IMR-90 (cell line): ENCODE results near the gene ACOXL. TPM values are rescaled to one million over a fixed set of nuclear protein-coding genes. Genes with fewer than 3 reads are reported as not detected.

ENCODE experiments used
- ATAC-seq: fragments of 200-7000 bp; cut with Tn5 transposase; 2 replicates; pipeline ENCODE4 v1.9.1; 2020; ENCODE audit warnings: low read depth, mild to moderate bottlenecking, moderate library complexity
- BruUV-seq: library from RNA; stranded (reverse); fragments of 400-500 nt; replicated peaks from 2 replicates; lab custom pipeline; 2021; lab: Mats Ljungman, UMichigan
- CTCF ChIA-PET: fragments of 300-600 bp; formaldehyde crosslinking; extraction: SDS; loops from one replicate; lab custom pipeline; 2021; ENCODE audit warnings: antibody characterized with exemption; lab: Yijun Ruan, JAX
- POLR2A ChIA-PET: fragments of 300-600 bp; sonication (Branson Sonifier 250); formaldehyde crosslinking; loops from one replicate; lab custom pipeline; 2022; ENCODE audit warnings: antibody characterized with exemption; ENCODE audit not compliant: unreplicated experiment; lab: Charles Lee
- DNase-seq: peaks from one replicate; pipeline ENCODE4 v3.0.0; 2013
- H2AFZ ChIP-seq: replicated peaks from 2 replicates; pipeline ENCODE3; 2013; ENCODE audit warnings: low read length, mild to moderate bottlenecking; ENCODE audit not compliant: poor library complexity
- H2AK5ac ChIP-seq: 2 replicates; pipeline ENCODE4 v1.6.1; 2013; ENCODE audit warnings: low read depth, low read length, inconsistent platforms
- H2AK9ac ChIP-seq: replicated peaks from 2 replicates; pipeline ENCODE3; 2013; ENCODE audit warnings: mild to moderate bottlenecking, low read depth, low read length, moderate library complexity; ENCODE audit not compliant: poor library complexity
- H2BK120ac ChIP-seq: 2 replicates; pipeline ENCODE4 v1.6.1; 2013; ENCODE audit warnings: low read depth, low read length, inconsistent platforms
- H2BK15ac ChIP-seq: 3 replicates; pipeline ENCODE4 v1.6.1; 2013; ENCODE audit warnings: low read depth, low read length, inconsistent platforms
- H2BK20ac ChIP-seq: 2 replicates; pipeline ENCODE4 v1.6.1; 2013; ENCODE audit warnings: low read depth, mild to moderate bottlenecking, inconsistent platforms, low read length, moderate library complexity
- H2BK5ac ChIP-seq: 2 replicates; pipeline ENCODE4 v1.6.1; 2013; ENCODE audit warnings: mild to moderate bottlenecking, low read depth, low read length, inconsistent platforms; ENCODE audit not compliant: poor library complexity, severe bottlenecking
- H3K14ac ChIP-seq: replicated peaks from 2 replicates; pipeline ENCODE4 v1.6.1; 2013; ENCODE audit warnings: low read depth, low read length, inconsistent platforms
- H3K18ac ChIP-seq: 2 replicates; pipeline ENCODE4 v1.6.1; 2013; ENCODE audit warnings: low read depth, low read length, control low read depth
- H3K23ac ChIP-seq: 2 replicates; pipeline ENCODE4 v1.6.1; 2013; ENCODE audit warnings: low read depth, low read length, inconsistent platforms
- H3K27ac ChIP-seq: 2 replicates; pipeline ENCODE4 v1.5.1; 2013; ENCODE audit warnings: mild to moderate bottlenecking, control low read depth, low read length; ENCODE audit not compliant: insufficient read depth
- H3K27me3 ChIP-seq: 2 replicates; pipeline ENCODE4 v1.6.1; 2013; ENCODE audit warnings: low read length; ENCODE audit not compliant: control insufficient read depth, insufficient read depth
- H3K36me3 ChIP-seq: 2 replicates; pipeline ENCODE4 v1.6.1; 2013; ENCODE audit warnings: low read length, mixed read lengths; ENCODE audit not compliant: control insufficient read depth, insufficient read depth
- H3K4ac ChIP-seq: 2 replicates; pipeline ENCODE4 v1.6.1; 2013; ENCODE audit warnings: low read depth, low read length, inconsistent platforms
- H3K4me1 ChIP-seq: 2 replicates; pipeline ENCODE4 v1.6.1; 2013; ENCODE audit warnings: low read length, mixed read lengths; ENCODE audit not compliant: control insufficient read depth, insufficient read depth
- H3K4me2 ChIP-seq: 2 replicates; pipeline ENCODE4 v1.6.1; 2013; ENCODE audit warnings: low read depth, mild to moderate bottlenecking, control low read depth, low read length, moderate library complexity
- H3K4me3 ChIP-seq: 2 replicates; pipeline ENCODE4 v1.5.1; 2013; ENCODE audit warnings: low read depth, mild to moderate bottlenecking, control low read depth, low read length, moderate library complexity; ENCODE audit not compliant: insufficient read depth
- H3K56ac ChIP-seq: 2 replicates; pipeline ENCODE4 v1.6.1; 2013; ENCODE audit warnings: low read length, inconsistent platforms; ENCODE audit not compliant: insufficient read depth; ENCODE audit errors: extremely low read depth
- H3K79me1 ChIP-seq, 2 experiments: 2 replicates each; pipeline ENCODE4 v1.6.1; 2013; ENCODE audit warnings: low read length in 2 of 2, inconsistent platforms in 1 of 2, low read depth in 1 of 2
- H3K9ac ChIP-seq: 2 replicates; pipeline ENCODE4 v1.6.1; 2013; ENCODE audit warnings: low read depth, low read length, control low read depth
- H3K9me1 ChIP-seq: 2 replicates; pipeline ENCODE4 v1.6.1; 2013; ENCODE audit warnings: low read length, inconsistent platforms; ENCODE audit not compliant: insufficient read depth
- H3K9me3 ChIP-seq: 2 replicates; pipeline ENCODE4 v1.6.1; 2013; ENCODE audit warnings: low read length; ENCODE audit not compliant: control insufficient read depth, insufficient read depth
- H4K20me1 ChIP-seq: 2 replicates; pipeline ENCODE4 v1.6.1; 2013; ENCODE audit warnings: low read length, inconsistent platforms; ENCODE audit not compliant: insufficient read depth
- H4K5ac ChIP-seq: 2 replicates; pipeline ENCODE4 v1.6.1; 2013; ENCODE audit warnings: mild to moderate bottlenecking, low read depth, low read length, control low read depth
- H4K8ac ChIP-seq, 2 experiments: 2 replicates each; pipeline ENCODE4 v1.6.1; 2013; ENCODE audit warnings: low read depth in 2 of 2, low read length in 2 of 2, control low read depth in 1 of 2, inconsistent platforms in 1 of 2
- H4K91ac ChIP-seq: 2 replicates; pipeline ENCODE4 v1.6.1; 2013; ENCODE audit warnings: low read depth, low read length, inconsistent platforms; ENCODE audit not compliant: insufficient read depth
- BHLHE40 ChIP-seq: fragments of 150-350 bp; IDR thresholded peaks from 2 replicates; pipeline ENCODE4 v1.6.1; 2016; ENCODE audit warnings: mild to moderate bottlenecking, low read depth, low read length
- CEBPB ChIP-seq: IDR thresholded peaks from 2 replicates; pipeline ENCODE4 v1.6.1; 2012; ENCODE audit warnings: low read depth, low read length, improper control_type of control experiment
- CHD1 ChIP-seq: IDR thresholded peaks from 2 replicates; pipeline ENCODE4 v1.6.1; 2012; ENCODE audit warnings: low read depth, low read length, improper control_type of control experiment
- CTCF ChIP-seq: conservative IDR thresholded peaks from 2 replicates; pipeline ENCODE4 v1.5.1; 2012; ENCODE audit warnings: mild to moderate bottlenecking, low read depth, low read length, improper control_type of control experiment
- ELK1 ChIP-seq: fragments of 150-350 bp; IDR thresholded peaks from 2 replicates; pipeline ENCODE4 v1.6.1; 2016; ENCODE audit warnings: low read depth, mild to moderate bottlenecking, low read length, moderate library complexity, borderline replicate concordance
- FOS ChIP-seq: fragments of 150-350 bp; IDR thresholded peaks from 2 replicates; pipeline ENCODE4 v1.6.1; 2016; ENCODE audit warnings: low read depth, low read length
- MAFK ChIP-seq: IDR thresholded peaks from 2 replicates; pipeline ENCODE4 v1.6.1; 2012; ENCODE audit warnings: low read depth, low read length, improper control_type of control experiment
- MAZ ChIP-seq: IDR thresholded peaks from 2 replicates; pipeline ENCODE4 v1.6.1; 2012; ENCODE audit warnings: low read depth, mild to moderate bottlenecking, low read length, improper control_type of control experiment, moderate library complexity, borderline replicate concordance
- MXI1 ChIP-seq: IDR thresholded peaks from 2 replicates; pipeline ENCODE4 v1.6.1; 2012; ENCODE audit warnings: low read depth, mild to moderate bottlenecking, low read length, moderate library complexity, borderline replicate concordance
- NFE2L2 ChIP-seq: fragments of 150-350 bp; IDR thresholded peaks from 2 replicates; pipeline ENCODE4 v1.6.1; 2016; ENCODE audit warnings: low read depth, mild to moderate bottlenecking, low read length
- POLR2A ChIP-seq: IDR thresholded peaks from 2 replicates; pipeline ENCODE4 v1.6.1; 2012; ENCODE audit warnings: mild to moderate bottlenecking, low read depth, low read length
- RAD21 ChIP-seq: IDR thresholded peaks from 2 replicates; pipeline ENCODE4 v1.6.1; 2012; ENCODE audit warnings: low read length, improper control_type of control experiment
- RCOR1 ChIP-seq: IDR thresholded peaks from 2 replicates; pipeline ENCODE4 v1.6.1; 2012; ENCODE audit warnings: mild to moderate bottlenecking, low read length, improper control_type of control experiment; ENCODE audit not compliant: insufficient replicate concordance
- RFX5 ChIP-seq: IDR thresholded peaks from 2 replicates; pipeline ENCODE4 v1.8.0; 2012; ENCODE audit warnings: low read depth, mild to moderate bottlenecking, low read length, moderate library complexity
- SMC3 ChIP-seq: fragments of 150-350 bp; IDR thresholded peaks from 2 replicates; pipeline ENCODE4 v1.6.1; 2016; ENCODE audit warnings: low read depth, mild to moderate bottlenecking, antibody characterized with exemption, low read length, moderate library complexity
- WGBS, 2 experiments: methylation state at CpG; one replicate each; pipeline versions ENCODE4 v1.1.5 to v1.1.7; 2013; ENCODE audit warnings: missing lambda C conversion rate in 2 of 2; ENCODE audit not compliant: insufficient read length in 1 of 2; ENCODE audit errors: extremely low coverage in 2 of 2; 5-methylcytosine and 5-hydroxymethylcytosine counted together
- dilution Hi-C: fragments of 300-500 bp; cut with HindIII; formaldehyde crosslinking; loops from one replicate; pipeline ENCODE4 v1.14.3; 2018; ENCODE audit warnings: low sequenced_read_pairs; ENCODE audit not compliant: unreplicated experiment
- in situ Hi-C: fragments of 300-500 bp; cut with MboI; formaldehyde crosslinking; loops from 3 replicates; pipeline ENCODE4 v1.14.3; 2019; ENCODE audit warnings: low sequenced_read_pairs, inconsistent platforms, mixed read lengths
- intact Hi-C: fragments of 100-400 bp; cut with micrococcal nuclease; formaldehyde crosslinking; loops from 2 replicates; pipeline ENCODE4 v1.10.0; 2022
- polyA plus RNA-seq, 3 experiments: library from polyadenylated mRNA; depleted of rRNA; stranded (reverse); fragments of >200 nt; gene quantifications; 2 replicates each; pipeline ENCODE4 v1.2.3, GENCODE V29; 2012; ENCODE audit warnings: low replicate concordance in 1 of 3
- total RNA-seq: library from RNA; depleted of rRNA; stranded (reverse); fragments of >200 nt; gene quantifications from 2 replicates; pipeline ENCODE4 v1.2.3, GENCODE V29; 2012
- TF ChIP-seq, protein P1 (sequence below): fragments of 150-350 bp; IDR thresholded peaks from 2 replicates; pipeline ENCODE4 v1.6.1; 2017; ENCODE audit warnings: mild to moderate bottlenecking, antibody characterized with exemption, low read length, low read depth

The ACOXL gene
- total and polyA plus RNA-seq, 2 of the 4 experiments (the other 2 are of a cell fraction), result not detected

GRCh38 chr2:110764931-110765330 is 32.6 kb downstream of the ACOXL start:
- Histone ChIP-seq H3K36me3 (no peaks in the 10 kb centered on the region), H3K4me3 (no peak overlapping the region), H2AK5ac (no peak overlapping the region), H4K5ac (no peak overlapping the region), H2BK20ac (no peak overlapping the region), H3K56ac (no peak overlapping the region), H3K9ac (no peak overlapping the region), H3K4me2 (no peak overlapping the region), H3K4me1 (no peaks in the 10 kb centered on the region), H3K79me1 (no peaks in the 10 kb centered on the region), H3K27me3 (peaks cover 11% of the 10 kb centered on the region), H3K18ac (no peak overlapping the region), H2BK120ac (no peak overlapping the region), H3K4ac (no peak overlapping the region), H3K9me3 (no peaks in the 10 kb centered on the region), H2BK15ac (no peak overlapping the region), H2AK9ac (no peak overlapping the region), H3K9me1 (no peaks in the 10 kb centered on the region), H4K20me1 (no peaks in the 10 kb centered on the region; the same call in 1 of the 2 replicates), H4K8ac (no peak overlapping the region), H3K23ac (no peak overlapping the region), H4K91ac (no peak overlapping the region), H2BK5ac (no peak overlapping the region), H2AFZ (no peak overlapping the region), H3K27ac (no peak overlapping the region), H3K14ac (no peak overlapping the region)
- intact Hi-C loops, result no loop called here
- ATAC-seq, result no peak
- CTCF ChIA-PET, result no interaction called here
- WGBS, 2 experiments, result no CpG with 5 or more reads among the region's 1 CpG
- dilution Hi-C loops, result no loop called here
- in situ Hi-C loops, result no loop called here
- TF ChIP-seq RFX5, result no peak
- no peak for TF ChIP-seq MAZ
- no peak for TF ChIP-seq NFE2L2
- TF ChIP-seq, protein P1, sequence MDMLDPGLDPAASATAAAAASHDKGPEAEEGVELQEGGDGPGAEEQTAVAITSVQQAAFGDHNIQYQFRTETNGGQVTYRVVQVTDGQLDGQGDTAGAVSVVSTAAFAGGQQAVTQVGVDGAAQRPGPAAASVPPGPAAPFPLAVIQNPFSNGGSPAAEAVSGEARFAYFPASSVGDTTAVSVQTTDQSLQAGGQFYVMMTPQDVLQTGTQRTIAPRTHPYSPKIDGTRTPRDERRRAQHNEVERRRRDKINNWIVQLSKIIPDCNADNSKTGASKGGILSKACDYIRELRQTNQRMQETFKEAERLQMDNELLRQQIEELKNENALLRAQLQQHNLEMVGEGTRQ, result no peak
- no peak for TF ChIP-seq MXI1
- no peak for TF ChIP-seq CTCF
- no peak for TF ChIP-seq RAD21
- no peak for TF ChIP-seq CEBPB
- no peak for TF ChIP-seq ELK1
- no peak for TF ChIP-seq SMC3
- no peak for TF ChIP-seq FOS
- no peak for TF ChIP-seq MAFK
- TF ChIP-seq POLR2A, result no peak
- TF ChIP-seq BHLHE40, result no peak
- no peak for TF ChIP-seq CHD1
- no peak for TF ChIP-seq RCOR1
- no TSS peak for BruUV-seq
- no peak for DNase-seq
- POLR2A ChIA-PET, result no interaction called here
